Inflammatory macrophage treated with lipopolysaccharide for 4 hours (primary cell): Measurements from ENCODE around the gene GRIN2D.
A peak's percentile ranks its signal among the peaks of the same experiment; 100 is the strongest.
"Not testable (repeated sequence)": the region's sequence is repeated elsewhere in the genome, so short reads cannot be mapped to it uniquely, and the experiment has no call there.

Source experiments
- DNase-seq: peaks from one replicate; pipeline ENCODE4 v3.0.0-alpha.2; 2020

GRIN2D gene

GRCh38 chr19:48372904-48373303, 20.6 kb upstream of the GRIN2D start:
- DNase-seq: no peak

GRCh38 chr19:48373567-48373966, 19.9 kb upstream of the GRIN2D start:
- DNase-seq: no peak

- no peak for DNase-seq
These were observed 15.3 kb upstream of the GRIN2D start for GRCh38 chr19:48378194-48378570.

- DNase-seq: no peak
These were observed 14.4 kb upstream of the GRIN2D start for GRCh38 chr19:48379058-48379457.

- no peak for DNase-seq
These were observed 12.1 kb upstream of the GRIN2D start for GRCh38 chr19:48381178-48381950.

GRCh38 chr19:48382286-48382685, 11.2 kb upstream of the GRIN2D start:
- peak; percentile 37 for DNase-seq

- no peak for DNase-seq
These were observed 7.9 kb upstream of the GRIN2D start for GRCh38 chr19:48385461-48386087.

- DNase-seq: no peak
These were observed 6.5 kb upstream of the GRIN2D start for GRCh38 chr19:48386981-48387380.

GRCh38 chr19:48390188-48391099, 3.0 kb upstream of the GRIN2D start:
- peak; percentile 62 for DNase-seq

- DNase-seq: peak; percentile 70
These were observed 2.1 kb upstream of the GRIN2D start, which contains the start of gene KDELR1 for GRCh38 chr19:48391100-48392005. Gene KDELR1, minus strand, starts transcription at chr19:48391551. Its CDS starts 193 bp downstream, at chr19:48391358.

- not testable (repeated sequence) for DNase-seq
These were observed 1.5 kb upstream of the GRIN2D start for GRCh38 chr19:48392006-48392344.

GRCh38 chr19:48392860-48393558, 459 bp upstream of the GRIN2D start:
- DNase-seq: no peak

GRCh38 chr19:48394331-48395169, 1.1 kb downstream of the GRIN2D start:
- DNase-seq: no peak

- DNase-seq: no peak
These were observed 1.6 kb downstream of the GRIN2D start for GRCh38 chr19:48395170-48395455.

GRCh38 chr19:48395499-48395898, 2.0 kb downstream of the GRIN2D start:
- DNase-seq: no peak

GRCh38 chr19:48396016-48396823, 2.8 kb downstream of the GRIN2D start:
- DNase-seq: no peak

GRCh38 chr19:48396824-48397176, 3.3 kb downstream of the GRIN2D start:
- no peak for DNase-seq

GRCh38 chr19:48397263-48398101, 4.0 kb downstream of the GRIN2D start:
- no peak for DNase-seq

GRCh38 chr19:48398102-48398374, 4.6 kb downstream of the GRIN2D start:
- DNase-seq: no peak
